ENCODE results near the gene PLXNA4. TPM values are rescaled to one million over a fixed set of nuclear protein-coding genes. Genes with fewer than 3 reads are reported as not detected.

PLXNA4 gene
- total RNA-seq, 4 donors from 2014 or later: 1.1 to 2.8 (median 1.4) TPM

- H3K4me1 ChIP-seq: no peaks in the 10 kb centered on the region
- WGBS, 2 donors (ENCODE audit: low coverage in 1 of 2): 70 to 86% methylated on average over 5 to 12 of the region's 12 CpGs
- no peaks in the 10 kb centered on the region for H3K27me3 ChIP-seq
- no peaks in the 10 kb centered on the region for H3K9me3 ChIP-seq
- intact Hi-C loops (cut with DNase I; ENCODE audit: low total_unique reads) (no loop called here), in situ Hi-C loops (cut with MboI; ENCODE audit: low pct_ligation_motif_present in 1 of 4, low pct_unique_long_range_greater_than_20kb in 1 of 4, low sequenced_read_pairs in 3 of 4) (no loop called here)
- TF ChIP-seq, protein P1, sequence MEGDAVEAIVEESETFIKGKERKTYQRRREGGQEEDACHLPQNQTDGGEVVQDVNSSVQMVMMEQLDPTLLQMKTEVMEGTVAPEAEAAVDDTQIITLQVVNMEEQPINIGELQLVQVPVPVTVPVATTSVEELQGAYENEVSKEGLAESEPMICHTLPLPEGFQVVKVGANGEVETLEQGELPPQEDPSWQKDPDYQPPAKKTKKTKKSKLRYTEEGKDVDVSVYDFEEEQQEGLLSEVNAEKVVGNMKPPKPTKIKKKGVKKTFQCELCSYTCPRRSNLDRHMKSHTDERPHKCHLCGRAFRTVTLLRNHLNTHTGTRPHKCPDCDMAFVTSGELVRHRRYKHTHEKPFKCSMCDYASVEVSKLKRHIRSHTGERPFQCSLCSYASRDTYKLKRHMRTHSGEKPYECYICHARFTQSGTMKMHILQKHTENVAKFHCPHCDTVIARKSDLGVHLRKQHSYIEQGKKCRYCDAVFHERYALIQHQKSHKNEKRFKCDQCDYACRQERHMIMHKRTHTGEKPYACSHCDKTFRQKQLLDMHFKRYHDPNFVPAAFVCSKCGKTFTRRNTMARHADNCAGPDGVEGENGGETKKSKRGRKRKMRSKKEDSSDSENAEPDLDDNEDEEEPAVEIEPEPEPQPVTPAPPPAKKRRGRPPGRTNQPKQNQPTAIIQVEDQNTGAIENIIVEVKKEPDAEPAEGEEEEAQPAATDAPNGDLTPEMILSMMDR (IDR thresholded peaks at IDR 0.05): no peak
- TF ChIP-seq POLR2AphosphoS5 (IDR thresholded peaks at IDR 0.05) (no peak), EP300 (IDR thresholded peaks at IDR 0.05; ENCODE audit: low read depth) (no peak), POLR2A (IDR thresholded peaks at IDR 0.05) (no peak)
- no peak for DNase-seq
- no peaks in the 10 kb centered on the region for H3K36me3 ChIP-seq
- H3K4me3 ChIP-seq: no peak overlapping the region
- H3K27ac ChIP-seq: no peak overlapping the region
These were observed 153.7 kb downstream of the PLXNA4 start for GRCh38 chr7:132422502-132423111.

- in situ Hi-C loops (cut with MboI; ENCODE audit: low pct_ligation_motif_present in 1 of 4, low pct_unique_long_range_greater_than_20kb in 1 of 4, low sequenced_read_pairs in 3 of 4): no loop called here
These were observed 155.7 kb downstream of the PLXNA4 start for GRCh38 chr7:132420527-132420926.

DNA sequence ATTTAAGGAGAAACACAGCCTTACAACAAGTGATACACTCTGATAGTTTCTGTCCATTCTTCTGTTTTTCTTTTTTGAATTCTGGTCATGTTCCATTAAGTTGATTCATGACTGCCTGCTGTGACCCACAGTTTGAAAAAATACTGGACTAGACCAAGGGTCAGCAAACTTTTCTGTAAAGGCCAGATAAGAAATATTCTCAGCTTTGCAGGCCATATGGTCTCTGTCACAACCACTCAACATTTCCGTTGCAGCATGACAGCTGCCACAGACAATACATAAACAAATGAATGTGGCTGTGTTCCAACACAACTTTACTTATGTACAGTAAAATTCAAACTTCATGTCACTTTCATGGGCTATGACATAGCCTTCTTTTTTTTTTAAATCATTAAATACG is 156.7 kb downstream of the PLXNA4 start:
- Histone ChIP-seq H3K27ac (no peak overlapping the region), H3K27me3 (no peaks in the 10 kb centered on the region), H3K4me3 (no peak overlapping the region), H3K9me3 (no peaks in the 10 kb centered on the region), H3K36me3 (no peaks in the 10 kb centered on the region), H3K4me1 (no peaks in the 10 kb centered on the region)
- TF ChIP-seq, protein P1 (IDR thresholded peaks at IDR 0.05): no peak
- no peak for TF ChIP-seq POLR2AphosphoS5 (IDR thresholded peaks at IDR 0.05)
- TF ChIP-seq POLR2A (IDR thresholded peaks at IDR 0.05): no peak
- TF ChIP-seq EP300 (IDR thresholded peaks at IDR 0.05; ENCODE audit: low read depth): no peak
- no peak for DNase-seq
- in situ Hi-C loops (cut with MboI; ENCODE audit: low pct_ligation_motif_present in 1 of 4, low pct_unique_long_range_greater_than_20kb in 1 of 4, low sequenced_read_pairs in 3 of 4): no loop called here
- 63 to 71% methylated on average over 2 of the region's 2 CpGs for WGBS, 2 donors (ENCODE audit: low coverage in 1 of 2)
- intact Hi-C loops (cut with DNase I; ENCODE audit: low total_unique reads): no loop called here

More at GRCh38 chr7:132420527-132420926, 155.7 kb downstream of the PLXNA4 start:
- Histone ChIP-seq H3K27me3 (no peaks in the 10 kb centered on the region), H3K4me1 (no peaks in the 10 kb centered on the region), H3K9me3 (no peaks in the 10 kb centered on the region), H3K4me3 (no peak overlapping the region), H3K36me3 (no peaks in the 10 kb centered on the region), H3K27ac (no peak overlapping the region)
- intact Hi-C loops (cut with DNase I; ENCODE audit: low total_unique reads): no loop called here
- TF ChIP-seq POLR2A (IDR thresholded peaks at IDR 0.05): no peak
- TF ChIP-seq, protein P1 (IDR thresholded peaks at IDR 0.05): no peak
- TF ChIP-seq EP300 (IDR thresholded peaks at IDR 0.05; ENCODE audit: low read depth): no peak
- no peak for TF ChIP-seq POLR2AphosphoS5 (IDR thresholded peaks at IDR 0.05)
- DNase-seq: no peak
- WGBS, 2 donors (ENCODE audit: low coverage in 1 of 2): 82 to 86% methylated on average over 2 of the region's 2 CpGs

GRCh38 chr7:132418840-132419239 is 157.4 kb downstream of the PLXNA4 start:
- no peak for DNase-seq
- no peaks in the 10 kb centered on the region for H3K9me3 ChIP-seq
- no peak overlapping the region for H3K27ac ChIP-seq
- TF ChIP-seq EP300 (IDR thresholded peaks at IDR 0.05; ENCODE audit: low read depth) (no peak), POLR2A (IDR thresholded peaks at IDR 0.05) (no peak), POLR2AphosphoS5 (IDR thresholded peaks at IDR 0.05) (no peak)
- TF ChIP-seq, protein P1 (IDR thresholded peaks at IDR 0.05): no peak
- intact Hi-C loops (cut with DNase I; ENCODE audit: low total_unique reads) (no loop called here), in situ Hi-C loops (cut with MboI; ENCODE audit: low pct_ligation_motif_present in 1 of 4, low pct_unique_long_range_greater_than_20kb in 1 of 4, low sequenced_read_pairs in 3 of 4) (no loop called here)
- H3K27me3 ChIP-seq: no peaks in the 10 kb centered on the region
- H3K36me3 ChIP-seq: no peaks in the 10 kb centered on the region
- WGBS, 2 donors (ENCODE audit: low coverage in 1 of 2): 82 to 84% methylated on average over 4 to 6 of the region's 6 CpGs
- H3K4me3 ChIP-seq: no peak overlapping the region
- H3K4me1 ChIP-seq: no peaks in the 10 kb centered on the region
